OCI-LY7 (cell line): ENCODE data around the gene JAZF1. TPM values are rescaled to one million over a fixed set of nuclear protein-coding genes. Genes with fewer than 3 reads are reported as not detected.
"Not testable (repeated sequence)": the region's sequence is repeated elsewhere in the genome, so short reads cannot be mapped to it uniquely, and the experiment has no call there.

Experiments used
- BruUV-seq: library from RNA; stranded (reverse); fragments of 400-500 nt; replicated peaks from 2 replicates; lab custom pipeline; 2021; lab: Mats Ljungman, UMichigan
- CTCF ChIA-PET: fragments of 300-600 bp; sonication (Branson Sonifier 250); formaldehyde crosslinking; loops from one replicate; lab custom pipeline; 2022; ENCODE audit warnings: antibody characterized with exemption; ENCODE audit not compliant: unreplicated experiment; lab: Charles Lee
- POLR2A ChIA-PET: fragments of 300-600 bp; sonication (Branson Sonifier 250); formaldehyde crosslinking; loops from one replicate; lab custom pipeline; 2022; ENCODE audit warnings: antibody characterized with exemption; lab: Charles Lee
- DNase-seq: peaks from one replicate; pipeline ENCODE4 v3.0.0-alpha.2; 2015; ENCODE audit warnings: low spot score
- H2AFZ ChIP-seq: fragments of 200-600 bp; sonication (generic), shearing (Covaris generic); 2 replicates; pipeline ENCODE4 v1.6.1; 2014; ENCODE audit warnings: mild to moderate bottlenecking, antibody characterized with exemption, low read length, moderate library complexity
- H3K27ac ChIP-seq: fragments of 200-600 bp; sonication (generic); 2 replicates; pipeline ENCODE4 v1.5.1; 2014; ENCODE audit warnings: mixed run types, low read depth, mild to moderate bottlenecking, moderate library complexity, low read length, inconsistent platforms; ENCODE audit not compliant: poor library complexity, severe bottlenecking
- H3K36me3 ChIP-seq: fragments of 200-600 bp; sonication (generic); 2 replicates; pipeline ENCODE4 v1.6.1; 2014; ENCODE audit warnings: mild to moderate bottlenecking, antibody characterized with exemption, low read length, moderate library complexity, mixed read lengths; ENCODE audit not compliant: insufficient read depth
- H3K4me1 ChIP-seq: fragments of 200-600 bp; sonication (generic); 2 replicates; pipeline ENCODE4 v1.5.1; 2014; ENCODE audit warnings: mild to moderate bottlenecking, low read length; ENCODE audit not compliant: insufficient read depth, poor library complexity, severe bottlenecking
- H3K4me2 ChIP-seq: fragments of 200-600 bp; sonication (generic); 2 replicates; pipeline ENCODE4 v1.6.1; 2014; ENCODE audit warnings: mild to moderate bottlenecking, low read length
- H3K4me3 ChIP-seq: fragments of 200-600 bp; sonication (generic); 2 replicates; pipeline ENCODE4 v1.5.1; 2014; ENCODE audit warnings: mild to moderate bottlenecking, low read depth, low read length; ENCODE audit not compliant: poor library complexity, severe bottlenecking
- H3K79me2 ChIP-seq: fragments of 200-600 bp; sonication (generic); 2 replicates; pipeline ENCODE4 v1.6.1; 2016; ENCODE audit warnings: low read depth, mild to moderate bottlenecking, low read length, moderate library complexity, mixed read lengths; ENCODE audit not compliant: insufficient read depth
- H3K9me2 ChIP-seq: fragments of 200-600 bp; sonication (generic); 2 replicates; pipeline ENCODE4 v1.6.1; 2016; ENCODE audit warnings: mild to moderate bottlenecking, low read length, mixed read lengths; ENCODE audit not compliant: insufficient read depth
- H3K9me3 ChIP-seq: fragments of 200-600 bp; sonication (generic); 2 replicates; pipeline ENCODE4 v1.6.1; 2014; ENCODE audit warnings: mild to moderate bottlenecking, mixed run types, low read length, mixed read lengths
- H4K20me1 ChIP-seq: fragments of 200-600 bp; sonication (generic); 2 replicates; pipeline ENCODE4 v1.6.1; 2014; ENCODE audit warnings: mild to moderate bottlenecking, antibody characterized with exemption, low read length, moderate library complexity, mixed read lengths; ENCODE audit not compliant: insufficient read depth
- CTCF ChIP-seq: fragments of 200-600 bp; sonication (generic); conservative IDR thresholded peaks from 2 replicates; pipeline ENCODE4 v1.5.1; 2014; ENCODE audit warnings: mild to moderate bottlenecking, antibody characterized with exemption, low read length, moderate library complexity, mixed read lengths
- EZH2phosphoT487 ChIP-seq: fragments of 200-600 bp; sonication (generic); IDR thresholded peaks from 2 replicates; pipeline ENCODE4 v1.6.1; 2018; ENCODE audit warnings: low read depth, borderline replicate concordance, mild to moderate bottlenecking, mixed run types, antibody characterized with exemption, low read length, moderate library complexity, mixed read lengths
- intact Hi-C: fragments of 100-400 bp; cut with micrococcal nuclease; formaldehyde crosslinking; loops from one replicate; pipeline ENCODE4 v1.10.0; 2022; ENCODE audit not compliant: unreplicated experiment
- total RNA-seq, 2 experiments: library from RNA; depleted of rRNA in 1 of 2; stranded (reverse); fragments of >200 nt in 1 of 2; shearing (Covaris generic) in 1 of 2; gene quantifications; 2 replicates each; pipeline ENCODE4 v1.2.3, GENCODE V29; 2014 to 2022

Gene JAZF1
- total RNA-seq, 2 experiments from 2014 or later, result 6.3 to 25.0 TPM

DNA sequence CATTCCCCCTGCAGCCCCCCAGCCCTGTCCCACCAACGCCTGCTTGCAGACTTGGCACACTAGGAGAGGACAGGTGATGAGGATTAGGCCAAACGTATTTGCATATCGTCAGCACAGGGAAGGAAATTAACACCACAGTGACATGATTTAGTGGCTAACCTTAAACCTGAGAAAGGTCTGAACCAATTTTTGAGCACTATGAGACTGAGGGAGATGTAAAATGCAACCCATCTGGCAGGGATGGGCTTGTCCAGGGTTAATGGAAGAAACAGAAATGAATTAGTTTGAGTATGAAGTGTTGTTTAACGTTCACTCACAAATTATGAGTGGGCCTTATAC lies 257.0 kb downstream of the JAZF1 start:
- Histone ChIP-seq H3K27ac (peak overlapping the region; percentile 70), H3K36me3 (no peaks in the 10 kb centered on the region), H4K20me1 (no peaks in the 10 kb centered on the region), H3K4me1 (peaks cover 71% of the 10 kb centered on the region), H3K4me3 (peak overlapping the region; percentile 63), H3K79me2 (peaks cover 26% of the 10 kb centered on the region; the same call in 1 of the 2 replicates), H3K9me3 (no peaks in the 10 kb centered on the region), H3K4me2 (peak overlapping the region; percentile 87), H3K9me2 (no peaks in the 10 kb centered on the region), H2AFZ (peak overlapping the region; percentile 43; the same call in 1 of the 2 replicates)
- peak; percentile 65 for DNase-seq
- ChIA-PET CTCF (no interaction called here), POLR2A (no interaction called here)
- no TSS peak for BruUV-seq
- TF ChIP-seq CTCF (no peak), EZH2phosphoT487 (no peak)
- intact Hi-C loops, result loop anchor here (5.0 to 10.0 kb wide), 3 partner anchors 141 to 336 kb away; no protein-coding TSS in a partner anchor

GRCh38 chr7:27922907-27923641 lies 257.5 kb downstream of the JAZF1 start:
- peak overlapping the region; percentile 87 for H3K4me2 ChIP-seq
- peaks cover 76% of the 10 kb centered on the region for H3K4me1 ChIP-seq
- CTCF ChIA-PET, result no interaction called here

GRCh38 chr7:27922389-27922788 lies 258.2 kb downstream of the JAZF1 start:
- Histone ChIP-seq H3K27ac (peak overlapping the region; percentile 70), H3K79me2 (peaks cover 26% of the 10 kb centered on the region; the same call in 1 of the 2 replicates), H3K4me3 (peak overlapping the region; percentile 63), H3K4me2 (peak overlapping the region; percentile 87), H2AFZ (peak overlapping the region; percentile 83; the same call in 1 of the 2 replicates), H3K4me1 (peaks cover 83% of the 10 kb centered on the region)
- H3K9me3 ChIP-seq, BruUV-seq, H4K20me1 ChIP-seq, DNase-seq, H3K36me3 ChIP-seq, CTCF ChIA-PET, H3K9me2 ChIP-seq: not testable (repeated sequence)
- intact Hi-C loops, result loop anchor here (1.0 to 10.0 kb wide), 4 partner anchors 98 to 335 kb away; no protein-coding TSS in a partner anchor
- POLR2A ChIA-PET, result interaction anchor here (1.0 kb wide), 1 partner anchor 11 kb away, joined by 3 read pairs; no protein-coding TSS in a partner anchor

More at GRCh38 chr7:27922907-27923641, 257.5 kb downstream of the JAZF1 start:
- H2AFZ ChIP-seq, result peak overlapping the region; percentile 43; the same call in 1 of the 2 replicates
- POLR2A ChIA-PET, result interaction anchor here (1.0 kb wide), 1 partner anchor 12 kb away, joined by 3 read pairs; no protein-coding TSS in a partner anchor
- BruUV-seq, result no TSS peak
- peak overlapping the region; percentile 63 for H3K4me3 ChIP-seq
- peaks cover 26% of the 10 kb centered on the region; the same call in 1 of the 2 replicates for H3K79me2 ChIP-seq
- no peaks in the 10 kb centered on the region for H4K20me1 ChIP-seq
- no peaks in the 10 kb centered on the region for H3K9me2 ChIP-seq
- peak; percentile 89 for DNase-seq
- peak overlapping the region; percentile 70 for H3K27ac ChIP-seq
- H3K36me3 ChIP-seq, result no peaks in the 10 kb centered on the region
- TF ChIP-seq CTCF (no peak), EZH2phosphoT487 (no peak)
- H3K9me3 ChIP-seq, result no peaks in the 10 kb centered on the region
- intact Hi-C loops, result loop anchor here (1.0 to 10.0 kb wide), 4 partner anchors 97 to 336 kb away; no protein-coding TSS in a partner anchor
